ENCODE data around the gene STOML1. TPM values are rescaled to one million over a fixed set of nuclear protein-coding genes. Genes with fewer than 3 reads are reported as not detected.

The STOML1 gene
- total and polyA plus RNA-seq, 9 of the 15 experiments (the other 6 are each of a cell fraction or from before 2014, with no cell fraction given), result 0.25 to 9.7 (median 4.6) TPM

DNA sequence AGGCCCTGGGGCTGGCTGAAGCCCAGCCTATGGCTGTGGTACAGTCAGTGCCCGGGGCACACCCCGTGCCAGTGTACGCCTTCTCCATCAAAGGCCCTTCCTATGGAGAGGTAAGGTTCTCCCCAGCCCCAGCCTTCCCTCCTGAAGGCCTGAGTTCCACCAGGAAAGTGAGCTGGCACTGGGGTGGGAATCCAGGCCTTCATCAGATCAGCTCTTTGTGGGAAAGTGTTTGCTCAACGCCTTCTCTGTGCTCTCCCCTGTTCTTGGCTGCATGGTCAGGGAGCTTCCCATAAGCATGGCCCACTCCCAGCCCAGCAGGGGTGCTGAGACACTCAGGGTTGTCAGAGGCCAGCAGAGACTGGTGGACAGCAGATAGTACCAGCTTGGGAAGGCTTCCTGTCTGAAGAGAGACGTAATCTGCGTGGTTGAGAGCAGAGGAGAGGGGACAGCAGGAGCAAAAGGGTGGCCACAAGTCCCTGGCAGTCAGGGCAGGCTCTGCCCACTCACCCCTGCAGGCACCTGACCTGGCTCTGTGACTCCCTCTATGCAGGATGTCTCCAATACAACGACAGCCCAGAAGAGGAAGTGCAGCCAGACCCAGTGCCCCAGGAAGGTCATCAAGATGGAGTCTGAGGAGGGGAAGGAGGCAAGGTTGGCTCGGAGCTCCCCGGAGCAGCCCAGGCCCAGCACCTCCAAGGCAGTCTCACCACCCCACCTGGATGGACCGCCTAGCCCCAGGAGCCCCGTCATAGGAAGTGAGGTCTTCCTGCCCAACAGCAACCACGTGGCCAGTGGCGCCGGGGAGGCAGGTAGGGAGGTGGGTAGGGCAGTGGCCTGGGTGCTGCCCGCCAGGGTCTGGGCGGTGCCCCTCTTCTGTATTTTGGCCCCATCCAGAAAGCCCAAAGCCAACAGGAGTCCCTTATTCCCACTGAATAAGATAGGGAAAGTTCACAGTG, 40.8 kb upstream of the STOML1 start:
- Histone ChIP-seq H3K9me1 (ENCODE audit: control insufficient read depth, insufficient read depth, low read length) (peaks cover 3% of the 10 kb centered on the region), H3K27ac (ENCODE audit: extremely low read depth, low read depth, low read length) (no peak overlapping the region; the same call in 2 of the 3 replicates), H3K4me1 (replicated peaks in 1 of 2; ENCODE audit: control insufficient read depth in 2 of 2, insufficient read depth in 2 of 2, low read length in 2 of 2) (peaks cover 4 to 10% of the 10 kb centered on the region in 2 experiments; a peak in 1 of 5 replicates), H3K79me2 (ENCODE audit: control insufficient read depth, insufficient read depth, low read length) (no peaks in the 10 kb centered on the region), H4K20me1 (replicated peaks; ENCODE audit: control insufficient read depth, insufficient read depth, low read length) (peaks cover 4% of the 10 kb centered on the region), H3K4me3 (no peak overlapping the region), H3K9ac (ENCODE audit: insufficient read depth in 1 of 2, low read depth in 2 of 2, low read length in 2 of 2) (peak overlapping the region in 1 of 2 experiments; percentile 71; a peak in 2 of 4 replicates), H2AFZ (ENCODE audit: low read depth, low read length) (no peak overlapping the region), H3K4me2 (ENCODE audit: insufficient read depth, low read length) (no peak overlapping the region), H3K36me3 (ENCODE audit: control insufficient read depth, insufficient read depth, low read length) (peaks cover 63% of the 10 kb centered on the region; the same call in 2 of the 3 replicates), H3K9me3 (replicated peaks; ENCODE audit: control insufficient read depth, insufficient read depth, low read depth, low read length) (no peaks in the 10 kb centered on the region), H3K27me3 (ENCODE audit: control insufficient read depth in 2 of 2, insufficient read depth in 2 of 2, low read length in 2 of 2) (no peaks in the 10 kb centered on the region)
- DNase-seq (ENCODE audit: extremely low read depth in 1 of 4, low spot score in 3 of 4) (no peak), FAIRE-seq (no peak), ATAC-seq (no peak)
- 81% methylated on average over 16 of the region's 16 CpGs for WGBS (ENCODE audit: insufficient coverage, low coverage, missing lambda C conversion rate)
- in situ Hi-C loops (cut with MboI), result no loop called here
- intact Hi-C loops (cut with micrococcal nuclease), result no loop called here
- ChIA-PET POLR2A (no interaction called here), CTCF (ENCODE audit: low intra/inter-chr PET ratio) (no interaction called here)
- BruUV-seq (replicated peaks), result no TSS peak
- TF ChIP-seq SIN3A (IDR thresholded peaks at IDR 0.05; ENCODE audit: borderline replicate concordance in 2 of 2, control insufficient read depth in 1 of 2, low read depth in 2 of 2, low read length in 2 of 2) (no peak), E2F3 (CRISPR knock-in tag; IDR thresholded peaks at IDR 0.05) (no peak), SPI1 (IDR thresholded peaks at IDR 0.05; ENCODE audit: borderline replicate concordance, low read depth, low read length) (peak; percentile 87), SUPT5H (IDR thresholded peaks at IDR 0.05) (no peak), ZNF696 (CRISPR knock-in tag; conservative IDR thresholded peaks at IDR 0.05) (no peak), RBM25 (IDR thresholded peaks at IDR 0.05; ENCODE audit: low read depth, low read length, severe bottlenecking) (no peak), ZNF75A (CRISPR knock-in tag; IDR thresholded peaks at IDR 0.05) (no peak)
- TF ChIP-seq, protein P1, sequence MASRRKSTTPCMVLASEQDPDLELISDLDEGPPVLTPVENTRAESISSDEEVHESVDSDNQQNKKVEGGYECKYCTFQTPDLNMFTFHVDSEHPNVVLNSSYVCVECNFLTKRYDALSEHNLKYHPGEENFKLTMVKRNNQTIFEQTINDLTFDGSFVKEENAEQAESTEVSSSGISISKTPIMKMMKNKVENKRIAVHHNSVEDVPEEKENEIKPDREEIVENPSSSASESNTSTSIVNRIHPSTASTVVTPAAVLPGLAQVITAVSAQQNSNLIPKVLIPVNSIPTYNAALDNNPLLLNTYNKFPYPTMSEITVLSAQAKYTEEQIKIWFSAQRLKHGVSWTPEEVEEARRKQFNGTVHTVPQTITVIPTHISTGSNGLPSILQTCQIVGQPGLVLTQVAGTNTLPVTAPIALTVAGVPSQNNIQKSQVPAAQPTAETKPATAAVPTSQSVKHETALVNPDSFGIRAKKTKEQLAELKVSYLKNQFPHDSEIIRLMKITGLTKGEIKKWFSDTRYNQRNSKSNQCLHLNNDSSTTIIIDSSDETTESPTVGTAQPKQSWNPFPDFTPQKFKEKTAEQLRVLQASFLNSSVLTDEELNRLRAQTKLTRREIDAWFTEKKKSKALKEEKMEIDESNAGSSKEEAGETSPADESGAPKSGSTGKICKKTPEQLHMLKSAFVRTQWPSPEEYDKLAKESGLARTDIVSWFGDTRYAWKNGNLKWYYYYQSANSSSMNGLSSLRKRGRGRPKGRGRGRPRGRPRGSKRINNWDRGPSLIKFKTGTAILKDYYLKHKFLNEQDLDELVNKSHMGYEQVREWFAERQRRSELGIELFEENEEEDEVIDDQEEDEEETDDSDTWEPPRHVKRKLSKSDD (conservative IDR thresholded peaks at IDR 0.05; ENCODE audit: low read length), result no peak
- TF ChIP-seq, protein P2, sequence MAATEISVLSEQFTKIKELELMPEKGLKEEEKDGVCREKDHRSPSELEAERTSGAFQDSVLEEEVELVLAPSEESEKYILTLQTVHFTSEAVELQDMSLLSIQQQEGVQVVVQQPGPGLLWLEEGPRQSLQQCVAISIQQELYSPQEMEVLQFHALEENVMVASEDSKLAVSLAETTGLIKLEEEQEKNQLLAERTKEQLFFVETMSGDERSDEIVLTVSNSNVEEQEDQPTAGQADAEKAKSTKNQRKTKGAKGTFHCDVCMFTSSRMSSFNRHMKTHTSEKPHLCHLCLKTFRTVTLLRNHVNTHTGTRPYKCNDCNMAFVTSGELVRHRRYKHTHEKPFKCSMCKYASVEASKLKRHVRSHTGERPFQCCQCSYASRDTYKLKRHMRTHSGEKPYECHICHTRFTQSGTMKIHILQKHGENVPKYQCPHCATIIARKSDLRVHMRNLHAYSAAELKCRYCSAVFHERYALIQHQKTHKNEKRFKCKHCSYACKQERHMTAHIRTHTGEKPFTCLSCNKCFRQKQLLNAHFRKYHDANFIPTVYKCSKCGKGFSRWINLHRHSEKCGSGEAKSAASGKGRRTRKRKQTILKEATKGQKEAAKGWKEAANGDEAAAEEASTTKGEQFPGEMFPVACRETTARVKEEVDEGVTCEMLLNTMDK (IDR thresholded peaks at IDR 0.05; ENCODE audit: borderline replicate concordance, insufficient read depth, low read depth, low read length, poor library complexity, severe bottlenecking), result no peak
- TF ChIP-seq, protein P3, sequence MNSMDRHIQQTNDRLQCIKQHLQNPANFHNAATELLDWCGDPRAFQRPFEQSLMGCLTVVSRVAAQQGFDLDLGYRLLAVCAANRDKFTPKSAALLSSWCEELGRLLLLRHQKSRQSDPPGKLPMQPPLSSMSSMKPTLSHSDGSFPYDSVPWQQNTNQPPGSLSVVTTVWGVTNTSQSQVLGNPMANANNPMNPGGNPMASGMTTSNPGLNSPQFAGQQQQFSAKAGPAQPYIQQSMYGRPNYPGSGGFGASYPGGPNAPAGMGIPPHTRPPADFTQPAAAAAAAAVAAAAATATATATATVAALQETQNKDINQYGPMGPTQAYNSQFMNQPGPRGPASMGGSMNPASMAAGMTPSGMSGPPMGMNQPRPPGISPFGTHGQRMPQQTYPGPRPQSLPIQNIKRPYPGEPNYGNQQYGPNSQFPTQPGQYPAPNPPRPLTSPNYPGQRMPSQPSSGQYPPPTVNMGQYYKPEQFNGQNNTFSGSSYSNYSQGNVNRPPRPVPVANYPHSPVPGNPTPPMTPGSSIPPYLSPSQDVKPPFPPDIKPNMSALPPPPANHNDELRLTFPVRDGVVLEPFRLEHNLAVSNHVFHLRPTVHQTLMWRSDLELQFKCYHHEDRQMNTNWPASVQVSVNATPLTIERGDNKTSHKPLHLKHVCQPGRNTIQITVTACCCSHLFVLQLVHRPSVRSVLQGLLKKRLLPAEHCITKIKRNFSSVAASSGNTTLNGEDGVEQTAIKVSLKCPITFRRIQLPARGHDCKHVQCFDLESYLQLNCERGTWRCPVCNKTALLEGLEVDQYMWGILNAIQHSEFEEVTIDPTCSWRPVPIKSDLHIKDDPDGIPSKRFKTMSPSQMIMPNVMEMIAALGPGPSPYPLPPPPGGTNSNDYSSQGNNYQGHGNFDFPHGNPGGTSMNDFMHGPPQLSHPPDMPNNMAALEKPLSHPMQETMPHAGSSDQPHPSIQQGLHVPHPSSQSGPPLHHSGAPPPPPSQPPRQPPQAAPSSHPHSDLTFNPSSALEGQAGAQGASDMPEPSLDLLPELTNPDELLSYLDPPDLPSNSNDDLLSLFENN (IDR thresholded peaks at IDR 0.05; ENCODE audit: low read depth in 2 of 2, low read length in 2 of 2), result no peak
